Activated B cell treated with CpG ODN at 0.5 μM for 24 hours (primary cell): ENCODE data around the gene TRIP13. TPM values are rescaled to one million over a fixed set of nuclear protein-coding genes. Genes with fewer than 3 reads are reported as not detected.

Experiments
- ATAC-seq: fragments of 200-7000 bp; cut with Tn5 transposase; one replicate; pipeline ENCODE4 v1.10.0; 2021; ENCODE audit warnings: low read depth, mild to moderate bottlenecking, moderate library complexity
- CTCF ChIA-PET: fragments of 350-600 bp; sonication (Branson Sonifier 250); formaldehyde crosslinking; loops from one replicate; lab custom pipeline; 2021; ENCODE audit warnings: antibody characterized with exemption; lab: Charles Lee
- POLR2A ChIA-PET: fragments of 350-600 bp; sonication (Branson Sonifier 250); formaldehyde crosslinking; loops from one replicate; lab custom pipeline; 2021; ENCODE audit warnings: antibody characterized with exemption; lab: Charles Lee
- DNase-seq: peaks from one replicate; pipeline ENCODE4 v3.0.0; 2022
- H3K27ac Mint-ChIP-seq: one replicate; pipeline ENCODE4 v1.8.0; 2020; ENCODE audit warnings: mixed read lengths
- H3K27me3 Mint-ChIP-seq: one replicate; pipeline ENCODE4 v1.8.0; 2021; ENCODE audit warnings: mixed read lengths
- H3K36me3 Mint-ChIP-seq: one replicate; pipeline ENCODE4 v1.8.0; 2021; ENCODE audit warnings: low read depth, mixed read lengths
- H3K4me1 Mint-ChIP-seq: one replicate; pipeline ENCODE4 v1.8.0; 2021; ENCODE audit warnings: mixed read lengths
- H3K4me3 Mint-ChIP-seq: one replicate; pipeline ENCODE4 v1.8.0; 2020; ENCODE audit warnings: mild to moderate bottlenecking, mixed read lengths
- H3K9me3 Mint-ChIP-seq: one replicate; pipeline ENCODE4 v1.8.0; 2020; ENCODE audit warnings: mixed read lengths
- CTCF ChIP-seq: fragments of 200-600 bp; IDR thresholded peaks from one replicate; pipeline ENCODE4 v1.8.0; 2022; ENCODE audit warnings: antibody characterized with exemption, mild to moderate bottlenecking
- intact Hi-C: fragments of 100-400 bp; cut with micrococcal nuclease; formaldehyde crosslinking; loops from one replicate; pipeline ENCODE4 v1.15.1; 2024
- total RNA-seq: library from RNA; stranded (reverse); gene quantifications from 2 replicates; pipeline ENCODE4 v1.2.3, GENCODE V29; 2022

Gene TRIP13
- total RNA-seq, 1 donor from 2014 or later, result 4.1 TPM

- H3K9me3 Mint-ChIP-seq, result no peaks in the 10 kb centered on the region
- POLR2A ChIA-PET, result no interaction called here
- no peaks in the 10 kb centered on the region for H3K4me1 Mint-ChIP-seq
- CTCF ChIA-PET, result no interaction called here
- no peaks in the 10 kb centered on the region for H3K36me3 Mint-ChIP-seq
- ATAC-seq (no peak), DNase-seq (no peak)
- TF ChIP-seq CTCF, result no peak
- no peak overlapping the region for H3K4me3 Mint-ChIP-seq
- H3K27me3 Mint-ChIP-seq, result peaks cover 55% of the 10 kb centered on the region
- intact Hi-C loops, result no loop called here
- no peak overlapping the region for H3K27ac Mint-ChIP-seq
Observed at GRCh38 chr5:945691-946551, 53.2 kb downstream of the TRIP13 start.

GRCh38 chr5:946720-947625 lies 54.3 kb downstream of the TRIP13 start:
- Mint-ChIP-seq H3K9me3 (no peaks in the 10 kb centered on the region), H3K4me1 (no peaks in the 10 kb centered on the region), H3K36me3 (no peaks in the 10 kb centered on the region), H3K27ac (no peak overlapping the region), H3K4me3 (no peak overlapping the region), H3K27me3 (peaks cover 58% of the 10 kb centered on the region)
- ATAC-seq, result no peak
- ChIA-PET CTCF (no interaction called here), POLR2A (no interaction called here)
- DNase-seq, result no peak
- TF ChIP-seq CTCF, result no peak
- intact Hi-C loops, result no loop called here

- DNase-seq, result no peak
- Mint-ChIP-seq H3K36me3 (no peaks in the 10 kb centered on the region), H3K9me3 (no peaks in the 10 kb centered on the region), H3K4me3 (no peak overlapping the region), H3K27me3 (peaks cover 58% of the 10 kb centered on the region), H3K27ac (no peak overlapping the region), H3K4me1 (no peaks in the 10 kb centered on the region)
- TF ChIP-seq CTCF, result no peak
- intact Hi-C loops, result no loop called here
- ATAC-seq, result peak; percentile 31
- ChIA-PET CTCF (no interaction called here), POLR2A (no interaction called here)
Observed at GRCh38 chr5:947626-948471, 55.2 kb downstream of the TRIP13 start.

GRCh38 chr5:948472-949274 lies 56.0 kb downstream of the TRIP13 start:
- DNase-seq, result no peak
- Mint-ChIP-seq H3K27me3 (peaks cover 54% of the 10 kb centered on the region), H3K4me3 (no peak overlapping the region), H3K36me3 (no peaks in the 10 kb centered on the region), H3K27ac (no peak overlapping the region), H3K9me3 (no peaks in the 10 kb centered on the region), H3K4me1 (no peaks in the 10 kb centered on the region)
- ChIA-PET POLR2A (no interaction called here), CTCF (interaction anchor here (1.0 kb wide), 1 partner anchor 226 kb away, joined by 3 read pairs; no protein-coding TSS in a partner anchor)
- ATAC-seq, result no peak
- TF ChIP-seq CTCF, result no peak
- intact Hi-C loops, result no loop called here
